ENCODE results near the gene CNTN6.

The CNTN6 gene

GRCh38 chr3:1117843-1118473 is 25.1 kb downstream of the CNTN6 start:
- DNase-seq (ENCODE audit: insufficient read length, low spot score) (peak; percentile 9), FAIRE-seq (peak; percentile 97)
- TF ChIP-seq POLR2A (IDR thresholded peaks at IDR 0.05; ENCODE audit: low read depth, low read length), result no peak

GRCh38 chr3:1131166-1131565 is 38.3 kb downstream of the CNTN6 start:
- DNase-seq (ENCODE audit: insufficient read length, low spot score) (no peak), FAIRE-seq (no peak)
- no peak for TF ChIP-seq POLR2A (IDR thresholded peaks at IDR 0.05; ENCODE audit: low read depth, low read length)

- TF ChIP-seq POLR2A (IDR thresholded peaks at IDR 0.05; ENCODE audit: low read depth, low read length), result no peak
- FAIRE-seq, result no peak
- DNase-seq (ENCODE audit: insufficient read length, low spot score), result no peak
Observed at GRCh38 chr3:1135194-1135593, 42.4 kb downstream of the CNTN6 start.

DNA sequence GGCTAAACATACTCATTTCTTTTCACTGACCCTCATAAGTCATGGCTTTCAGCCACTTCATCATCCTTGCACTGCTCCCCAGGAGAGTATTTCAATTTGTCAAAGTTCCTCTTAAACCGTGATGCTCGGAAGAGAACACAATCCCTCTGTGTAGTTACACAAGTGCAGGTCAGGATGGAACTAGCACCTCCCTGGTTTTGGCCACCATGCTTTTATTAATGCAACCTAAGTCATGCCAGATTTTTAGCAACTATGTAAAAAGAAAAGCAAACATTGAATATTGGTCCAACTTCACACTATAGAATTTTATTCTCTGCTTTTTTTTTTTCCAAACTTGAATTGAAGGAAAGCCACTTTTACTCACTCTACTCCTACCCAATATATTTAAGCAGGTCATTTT is 45.2 kb downstream of the CNTN6 start:
- FAIRE-seq (no peak), DNase-seq (ENCODE audit: insufficient read length, low spot score) (no peak)
- TF ChIP-seq POLR2A (IDR thresholded peaks at IDR 0.05; ENCODE audit: low read depth, low read length), result no peak

- DNase-seq (ENCODE audit: insufficient read length, low spot score) (no peak), FAIRE-seq (no peak)
- TF ChIP-seq POLR2A (IDR thresholded peaks at IDR 0.05; ENCODE audit: low read depth, low read length), result no peak
Observed at GRCh38 chr3:1139071-1139470, 46.2 kb downstream of the CNTN6 start.

- DNase-seq (ENCODE audit: insufficient read length, low spot score) (no peak), FAIRE-seq (no peak)
- no peak for TF ChIP-seq POLR2A (IDR thresholded peaks at IDR 0.05; ENCODE audit: low read depth, low read length)
Observed at GRCh38 chr3:1147326-1147725, 54.5 kb downstream of the CNTN6 start.

DNA sequence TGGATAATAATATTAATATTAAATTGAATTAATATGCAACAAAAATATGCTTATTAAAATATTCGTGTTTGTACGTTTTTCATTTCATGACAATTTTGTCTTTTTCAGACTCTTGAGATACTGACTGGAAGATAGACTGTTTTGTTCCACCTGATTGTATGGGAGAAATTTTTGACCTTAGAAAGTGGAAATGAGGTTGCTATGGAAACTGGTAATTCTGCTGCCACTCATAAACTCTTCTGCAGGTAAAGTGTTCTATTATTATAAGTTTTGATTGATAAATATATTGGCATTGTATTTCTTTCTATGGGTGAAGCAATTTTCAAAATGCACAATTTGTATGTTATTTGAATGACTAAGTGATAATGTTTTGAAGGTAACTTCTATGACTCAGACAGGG is 55.0 kb downstream of the CNTN6 start:
- FAIRE-seq (no peak), DNase-seq (ENCODE audit: insufficient read length, low spot score) (no peak)
- TF ChIP-seq POLR2A (IDR thresholded peaks at IDR 0.05; ENCODE audit: low read depth, low read length), result no peak

DNA sequence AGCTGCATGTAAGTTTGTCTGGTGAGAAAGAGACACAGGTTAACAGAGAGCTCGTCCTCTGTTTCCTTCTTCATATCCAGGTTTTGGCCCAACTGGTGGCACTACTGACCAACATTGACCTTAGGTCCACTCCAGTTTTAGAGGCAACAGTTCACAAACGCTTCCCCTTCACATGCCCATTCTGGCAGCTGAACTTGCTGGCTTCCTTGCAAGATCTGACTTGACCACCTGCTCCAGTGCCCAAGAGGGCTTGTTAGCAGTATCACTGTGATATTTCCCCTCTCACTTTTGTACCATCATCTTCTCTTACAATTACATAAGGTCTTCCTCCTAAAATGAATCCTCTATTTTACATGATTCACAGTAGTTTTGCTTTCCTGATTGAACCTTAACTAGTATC is 71.3 kb downstream of the CNTN6 start:
- TF ChIP-seq POLR2A (IDR thresholded peaks at IDR 0.05; ENCODE audit: low read depth, low read length), result no peak
- no peak for FAIRE-seq
- DNase-seq (ENCODE audit: insufficient read length, low spot score), result no peak

DNA sequence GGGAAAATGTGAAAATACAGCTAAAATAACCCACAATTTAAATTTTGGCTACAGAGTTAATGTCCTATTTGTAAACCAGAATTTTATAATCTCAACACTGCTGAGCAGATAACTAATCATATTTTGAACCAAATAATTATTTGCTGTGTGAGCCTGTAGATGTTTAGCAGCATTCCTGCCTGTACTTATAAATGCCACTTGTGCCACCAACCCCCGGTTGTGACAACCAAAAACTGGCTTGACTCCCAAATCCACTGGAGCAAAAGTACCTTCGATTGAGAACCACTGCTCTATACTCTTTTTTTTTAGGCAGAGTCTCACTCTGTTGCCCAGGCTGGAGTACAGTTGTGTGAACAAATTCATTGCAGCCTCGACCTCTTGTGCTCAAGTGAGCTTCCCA is 78.5 kb downstream of the CNTN6 start:
- no peak for FAIRE-seq
- TF ChIP-seq POLR2A (IDR thresholded peaks at IDR 0.05; ENCODE audit: low read depth, low read length), result no peak
- DNase-seq (ENCODE audit: insufficient read length, low spot score), result no peak

DNA sequence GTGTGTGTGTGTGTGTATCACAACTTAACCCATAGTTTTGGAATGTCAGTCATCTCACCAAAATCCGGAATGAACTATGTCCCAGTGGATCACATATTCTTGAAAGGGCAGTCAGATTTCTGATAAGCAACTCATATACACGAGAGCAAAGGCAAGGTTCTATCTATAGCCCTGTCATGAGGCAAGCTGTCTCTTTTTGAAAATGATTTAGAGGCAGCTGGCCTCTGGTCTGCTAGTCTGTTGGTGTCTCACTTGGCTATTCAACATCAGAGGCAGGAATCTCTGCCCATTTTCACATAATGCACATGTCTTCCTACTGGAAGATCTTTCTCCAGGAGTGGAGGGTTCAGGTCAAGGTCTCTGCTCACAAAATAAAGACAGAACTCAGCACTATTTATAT is 79.8 kb downstream of the CNTN6 start:
- FAIRE-seq, result no peak
- no peak for TF ChIP-seq POLR2A (IDR thresholded peaks at IDR 0.05; ENCODE audit: low read depth, low read length)

DNA sequence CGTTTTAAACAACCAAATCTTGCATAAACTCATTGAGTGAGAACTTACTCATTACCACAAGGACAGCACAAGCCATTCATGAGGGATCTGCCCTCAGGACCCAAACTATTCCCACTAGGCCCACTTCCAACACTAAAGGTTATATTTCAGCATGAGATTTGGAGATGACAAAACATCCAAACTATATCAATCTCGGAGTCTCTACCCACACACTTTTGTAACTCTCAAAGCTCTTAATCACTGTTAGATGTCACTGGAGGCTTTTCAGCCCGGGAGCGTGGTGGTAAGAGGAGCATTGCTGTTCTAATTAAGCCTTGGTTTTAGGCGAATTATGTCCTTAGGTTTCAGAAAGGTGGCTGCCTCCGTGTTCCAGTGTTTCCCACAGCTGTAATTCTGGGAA is 86.3 kb downstream of the CNTN6 start:
- no peak for FAIRE-seq
- TF ChIP-seq POLR2A (IDR thresholded peaks at IDR 0.05; ENCODE audit: low read depth, low read length), result no peak
- DNase-seq (ENCODE audit: insufficient read length, low spot score), result no peak

More for the DNA sequence above, 79.8 kb downstream of the CNTN6 start:
- DNase-seq (ENCODE audit: insufficient read length, low spot score), result no peak

GRCh38 chr3:1183320-1184048 is 90.7 kb downstream of the CNTN6 start:
- DNase-seq (ENCODE audit: insufficient read length, low spot score) (peak; percentile 12), FAIRE-seq (peak; percentile 91)
- TF ChIP-seq POLR2A (IDR thresholded peaks at IDR 0.05; ENCODE audit: low read depth, low read length), result no peak

- peak; percentile 82 for FAIRE-seq
- no peak for TF ChIP-seq POLR2A (IDR thresholded peaks at IDR 0.05; ENCODE audit: low read depth, low read length)
- no peak for DNase-seq (ENCODE audit: insufficient read length, low spot score)
Observed at GRCh38 chr3:1190569-1190968, 97.7 kb downstream of the CNTN6 start.

GRCh38 chr3:1191026-1191425 is 98.2 kb downstream of the CNTN6 start:
- DNase-seq (ENCODE audit: insufficient read length, low spot score) (no peak), FAIRE-seq (peak; percentile 20)
- no peak for TF ChIP-seq POLR2A (IDR thresholded peaks at IDR 0.05; ENCODE audit: low read depth, low read length)

DNA sequence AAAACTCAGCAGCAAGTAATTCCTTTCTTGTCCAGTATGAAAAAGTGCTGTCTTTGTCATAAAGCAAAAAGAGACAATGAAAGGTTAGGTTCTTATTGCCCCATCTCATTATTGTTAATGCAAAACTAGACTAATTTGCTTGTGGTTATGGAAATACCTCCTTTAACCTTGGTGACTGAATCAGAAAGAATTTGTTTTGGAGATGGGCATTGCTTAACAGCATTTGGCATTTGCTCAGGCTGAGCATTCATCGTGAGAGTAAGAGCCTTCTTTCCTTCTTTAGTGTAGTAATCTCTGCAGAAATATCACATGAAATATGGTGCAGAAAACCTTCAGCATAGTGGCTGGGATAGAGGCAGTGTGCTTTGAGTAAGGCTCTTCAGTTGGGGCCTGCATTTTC is 103.1 kb downstream of the CNTN6 start:
- FAIRE-seq (peak; percentile 91), DNase-seq (ENCODE audit: insufficient read length, low spot score) (no peak)
- no peak for TF ChIP-seq POLR2A (IDR thresholded peaks at IDR 0.05; ENCODE audit: low read depth, low read length)
